ENCODE data around the gene FAM200C. TPM values are rescaled to one million over a fixed set of nuclear protein-coding genes. Genes with fewer than 3 reads are reported as not detected.

Gene FAM200C
- total RNA-seq, 1 experiment from 2014 or later: 1.5 TPM

- no peak for ATAC-seq
- TF ChIP-seq EZH2phosphoT487 (IDR thresholded peaks at IDR 0.05; ENCODE audit: borderline replicate concordance, low read length): no peak
- TF ChIP-seq EZH2 (IDR thresholded peaks at IDR 0.05; ENCODE audit: low read length, unreplicated experiment): no peak
- TF ChIP-seq, protein P1, sequence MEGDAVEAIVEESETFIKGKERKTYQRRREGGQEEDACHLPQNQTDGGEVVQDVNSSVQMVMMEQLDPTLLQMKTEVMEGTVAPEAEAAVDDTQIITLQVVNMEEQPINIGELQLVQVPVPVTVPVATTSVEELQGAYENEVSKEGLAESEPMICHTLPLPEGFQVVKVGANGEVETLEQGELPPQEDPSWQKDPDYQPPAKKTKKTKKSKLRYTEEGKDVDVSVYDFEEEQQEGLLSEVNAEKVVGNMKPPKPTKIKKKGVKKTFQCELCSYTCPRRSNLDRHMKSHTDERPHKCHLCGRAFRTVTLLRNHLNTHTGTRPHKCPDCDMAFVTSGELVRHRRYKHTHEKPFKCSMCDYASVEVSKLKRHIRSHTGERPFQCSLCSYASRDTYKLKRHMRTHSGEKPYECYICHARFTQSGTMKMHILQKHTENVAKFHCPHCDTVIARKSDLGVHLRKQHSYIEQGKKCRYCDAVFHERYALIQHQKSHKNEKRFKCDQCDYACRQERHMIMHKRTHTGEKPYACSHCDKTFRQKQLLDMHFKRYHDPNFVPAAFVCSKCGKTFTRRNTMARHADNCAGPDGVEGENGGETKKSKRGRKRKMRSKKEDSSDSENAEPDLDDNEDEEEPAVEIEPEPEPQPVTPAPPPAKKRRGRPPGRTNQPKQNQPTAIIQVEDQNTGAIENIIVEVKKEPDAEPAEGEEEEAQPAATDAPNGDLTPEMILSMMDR (conservative IDR thresholded peaks at IDR 0.05; ENCODE audit: low read depth, low read length): no peak
- POLR2A ChIA-PET (ENCODE audit: unreplicated experiment): no interaction called here
These were observed 15.2 kb downstream of the FAM200C start for GRCh38 chr5:160384681-160385080.

GRCh38 chr5:160382346-160382745 is 17.5 kb downstream of the FAM200C start:
- Histone ChIP-seq H3K4me1 (ENCODE audit: insufficient read depth, low read length) (no peaks in the 10 kb centered on the region), H3K9me2 (replicated peaks; ENCODE audit: low read length) (no peaks in the 10 kb centered on the region), H2AFZ (ENCODE audit: low read length) (no peak overlapping the region), H3K79me2 (ENCODE audit: low read length) (no peaks in the 10 kb centered on the region), H3F3A (ENCODE audit: low read length, unreplicated experiment) (no peaks in the 10 kb centered on the region), H3K9ac (ENCODE audit: low read length) (no peak overlapping the region), H3K27me3 (ENCODE audit: low read length) (no peaks in the 10 kb centered on the region), H3K4me2 (ENCODE audit: low read length) (no peak overlapping the region), H3K9me3 (ENCODE audit: low read length) (no peaks in the 10 kb centered on the region; the same call in 1 of the 2 replicates), H3K27ac (ENCODE audit: low read length) (no peak overlapping the region), H3K36me3 (ENCODE audit: low read depth, low read length) (no peaks in the 10 kb centered on the region), H4K20me1 (ENCODE audit: low read length) (no peaks in the 10 kb centered on the region), H3K4me3 (ENCODE audit: low read length) (no peak overlapping the region)
- ChIA-PET CTCF (no interaction called here), POLR2A (ENCODE audit: unreplicated experiment) (no interaction called here)
- no peak for DNase-seq
- intact Hi-C loops (cut with micrococcal nuclease): no loop called here
- TF ChIP-seq EZH2phosphoT487 (IDR thresholded peaks at IDR 0.05; ENCODE audit: borderline replicate concordance, low read length) (no peak), EZH2 (IDR thresholded peaks at IDR 0.05; ENCODE audit: low read length, unreplicated experiment) (no peak)
- TF ChIP-seq, protein P1 (conservative IDR thresholded peaks at IDR 0.05; ENCODE audit: low read depth, low read length): no peak
- no peak for ATAC-seq
- no TSS peak for BruUV-seq (replicated peaks)

More at GRCh38 chr5:160384681-160385080, 15.2 kb downstream of the FAM200C start:
- intact Hi-C loops (cut with micrococcal nuclease): no loop called here
- no peaks in the 10 kb centered on the region for H4K20me1 ChIP-seq (ENCODE audit: low read length)
- H3K27me3 ChIP-seq (ENCODE audit: low read length): no peaks in the 10 kb centered on the region
- H3K9ac ChIP-seq (ENCODE audit: low read length): no peak overlapping the region
- no peak overlapping the region for H3K4me3 ChIP-seq (ENCODE audit: low read length)
- peaks cover 8% of the 10 kb centered on the region for H3K9me3 ChIP-seq (ENCODE audit: low read length)
- DNase-seq: no peak
- H3K9me2 ChIP-seq (replicated peaks; ENCODE audit: low read length): no peaks in the 10 kb centered on the region
- no peaks in the 10 kb centered on the region for H3K36me3 ChIP-seq (ENCODE audit: low read depth, low read length)
- H3K4me1 ChIP-seq (ENCODE audit: insufficient read depth, low read length): no peaks in the 10 kb centered on the region
- no peaks in the 10 kb centered on the region for H3K79me2 ChIP-seq (ENCODE audit: low read length)
- H3F3A ChIP-seq (ENCODE audit: low read length, unreplicated experiment): no peaks in the 10 kb centered on the region
- no TSS peak for BruUV-seq (replicated peaks)
- CTCF ChIA-PET: no interaction called here
- H3K27ac ChIP-seq (ENCODE audit: low read length): no peak overlapping the region
- no peak overlapping the region for H2AFZ ChIP-seq (ENCODE audit: low read length)
- H3K4me2 ChIP-seq (ENCODE audit: low read length): no peak overlapping the region

DNA sequence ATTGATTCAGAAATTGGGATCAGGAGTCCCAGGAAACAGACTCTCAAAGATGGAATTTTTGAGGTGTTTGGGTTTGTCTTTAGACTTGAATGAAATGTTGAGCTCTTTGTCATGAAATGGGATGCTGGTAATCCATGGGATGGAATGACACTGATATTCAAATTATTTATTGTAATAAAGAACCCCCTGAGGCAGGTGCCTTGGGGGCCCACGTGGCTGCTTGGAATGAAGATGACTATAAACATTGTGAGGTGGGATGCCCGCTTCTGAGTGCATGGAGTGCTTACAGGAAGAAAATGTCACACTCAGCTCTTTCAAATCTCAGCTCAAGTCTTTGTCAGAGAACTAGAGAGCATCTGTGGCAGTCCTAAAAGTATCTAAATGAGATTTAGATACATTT is 19.8 kb downstream of the FAM200C start:
- Histone ChIP-seq H3F3A (ENCODE audit: low read length, unreplicated experiment) (no peaks in the 10 kb centered on the region), H3K27ac (ENCODE audit: low read length) (no peak overlapping the region), H3K9me2 (replicated peaks; ENCODE audit: low read length) (no peaks in the 10 kb centered on the region), H2AFZ (ENCODE audit: low read length) (no peak overlapping the region), H3K27me3 (ENCODE audit: low read length) (peaks cover 4% of the 10 kb centered on the region; the same call in 1 of the 2 replicates), H3K9me3 (ENCODE audit: low read length) (no peaks in the 10 kb centered on the region), H3K4me1 (ENCODE audit: insufficient read depth, low read length) (no peaks in the 10 kb centered on the region), H3K9ac (ENCODE audit: low read length) (no peak overlapping the region), H3K4me3 (ENCODE audit: low read length) (no peak overlapping the region), H3K4me2 (ENCODE audit: low read length) (no peak overlapping the region), H3K79me2 (ENCODE audit: low read length) (no peaks in the 10 kb centered on the region), H4K20me1 (ENCODE audit: low read length) (no peaks in the 10 kb centered on the region), H3K36me3 (ENCODE audit: low read depth, low read length) (no peaks in the 10 kb centered on the region)
- CTCF ChIA-PET: interaction anchor here (0.9 kb wide), 1 partner anchor 11 kb away, joined by 3 read pairs; no protein-coding TSS in a partner anchor
- no TSS peak for BruUV-seq (replicated peaks)
- POLR2A ChIA-PET (ENCODE audit: unreplicated experiment): no interaction called here
- intact Hi-C loops (cut with micrococcal nuclease): no loop called here
- TF ChIP-seq, protein P1 (conservative IDR thresholded peaks at IDR 0.05; ENCODE audit: low read depth, low read length): no peak
- TF ChIP-seq EZH2 (IDR thresholded peaks at IDR 0.05; ENCODE audit: low read length, unreplicated experiment): no peak
- no peak for TF ChIP-seq EZH2phosphoT487 (IDR thresholded peaks at IDR 0.05; ENCODE audit: borderline replicate concordance, low read length)
- DNase-seq: no peak
- no peak for ATAC-seq
